OCI-LY7 (cell line): ENCODE data around the gene KLK1. TPM values are rescaled to one million over a fixed set of nuclear protein-coding genes. Genes with fewer than 3 reads are reported as not detected.

ENCODE experiments used
- BruUV-seq: library from RNA; stranded (reverse); fragments of 400-500 nt; replicated peaks from 2 replicates; lab custom pipeline; 2021; lab: Mats Ljungman, UMichigan
- CTCF ChIA-PET: fragments of 300-600 bp; sonication (Branson Sonifier 250); formaldehyde crosslinking; loops from one replicate; lab custom pipeline; 2022; ENCODE audit warnings: antibody characterized with exemption; ENCODE audit not compliant: unreplicated experiment; lab: Charles Lee
- POLR2A ChIA-PET: fragments of 300-600 bp; sonication (Branson Sonifier 250); formaldehyde crosslinking; loops from one replicate; lab custom pipeline; 2022; ENCODE audit warnings: antibody characterized with exemption; lab: Charles Lee
- DNase-seq: peaks from one replicate; pipeline ENCODE4 v3.0.0-alpha.2; 2015; ENCODE audit warnings: low spot score
- H2AFZ ChIP-seq: fragments of 200-600 bp; sonication (generic), shearing (Covaris generic); 2 replicates; pipeline ENCODE4 v1.6.1; 2014; ENCODE audit warnings: mild to moderate bottlenecking, antibody characterized with exemption, low read length, moderate library complexity
- H3K27ac ChIP-seq: fragments of 200-600 bp; sonication (generic); 2 replicates; pipeline ENCODE4 v1.5.1; 2014; ENCODE audit warnings: mixed run types, low read depth, mild to moderate bottlenecking, moderate library complexity, low read length, inconsistent platforms; ENCODE audit not compliant: poor library complexity, severe bottlenecking
- H3K36me3 ChIP-seq: fragments of 200-600 bp; sonication (generic); 2 replicates; pipeline ENCODE4 v1.6.1; 2014; ENCODE audit warnings: mild to moderate bottlenecking, antibody characterized with exemption, low read length, moderate library complexity, mixed read lengths; ENCODE audit not compliant: insufficient read depth
- H3K4me1 ChIP-seq: fragments of 200-600 bp; sonication (generic); 2 replicates; pipeline ENCODE4 v1.5.1; 2014; ENCODE audit warnings: mild to moderate bottlenecking, low read length; ENCODE audit not compliant: insufficient read depth, poor library complexity, severe bottlenecking
- H3K4me2 ChIP-seq: fragments of 200-600 bp; sonication (generic); 2 replicates; pipeline ENCODE4 v1.6.1; 2014; ENCODE audit warnings: mild to moderate bottlenecking, low read length
- H3K4me3 ChIP-seq: fragments of 200-600 bp; sonication (generic); 2 replicates; pipeline ENCODE4 v1.5.1; 2014; ENCODE audit warnings: mild to moderate bottlenecking, low read depth, low read length; ENCODE audit not compliant: poor library complexity, severe bottlenecking
- H3K79me2 ChIP-seq: fragments of 200-600 bp; sonication (generic); 2 replicates; pipeline ENCODE4 v1.6.1; 2016; ENCODE audit warnings: low read depth, mild to moderate bottlenecking, low read length, moderate library complexity, mixed read lengths; ENCODE audit not compliant: insufficient read depth
- H3K9me2 ChIP-seq: fragments of 200-600 bp; sonication (generic); 2 replicates; pipeline ENCODE4 v1.6.1; 2016; ENCODE audit warnings: mild to moderate bottlenecking, low read length, mixed read lengths; ENCODE audit not compliant: insufficient read depth
- H3K9me3 ChIP-seq: fragments of 200-600 bp; sonication (generic); 2 replicates; pipeline ENCODE4 v1.6.1; 2014; ENCODE audit warnings: mild to moderate bottlenecking, mixed run types, low read length, mixed read lengths
- H4K20me1 ChIP-seq: fragments of 200-600 bp; sonication (generic); 2 replicates; pipeline ENCODE4 v1.6.1; 2014; ENCODE audit warnings: mild to moderate bottlenecking, antibody characterized with exemption, low read length, moderate library complexity, mixed read lengths; ENCODE audit not compliant: insufficient read depth
- EZH2phosphoT487 ChIP-seq: fragments of 200-600 bp; sonication (generic); IDR thresholded peaks from 2 replicates; pipeline ENCODE4 v1.6.1; 2018; ENCODE audit warnings: low read depth, borderline replicate concordance, mild to moderate bottlenecking, mixed run types, antibody characterized with exemption, low read length, moderate library complexity, mixed read lengths
- intact Hi-C: fragments of 100-400 bp; cut with micrococcal nuclease; formaldehyde crosslinking; loops from one replicate; pipeline ENCODE4 v1.10.0; 2022; ENCODE audit not compliant: unreplicated experiment
- total RNA-seq, 2 experiments: library from RNA; depleted of rRNA in 1 of 2; stranded (reverse); fragments of >200 nt in 1 of 2; shearing (Covaris generic) in 1 of 2; gene quantifications; 2 replicates each; pipeline ENCODE4 v1.2.3, GENCODE V29; 2014 to 2022
- TF ChIP-seq, protein P1 (sequence below): fragments of 200-600 bp; sonication (generic); conservative IDR thresholded peaks from 2 replicates; pipeline ENCODE4 v1.5.1; 2014; ENCODE audit warnings: mild to moderate bottlenecking, antibody characterized with exemption, low read length, moderate library complexity, mixed read lengths

KLK1 gene
- total RNA-seq, 2 experiments from 2014 or later: 5.1 TPM; not detected in 1

DNA sequence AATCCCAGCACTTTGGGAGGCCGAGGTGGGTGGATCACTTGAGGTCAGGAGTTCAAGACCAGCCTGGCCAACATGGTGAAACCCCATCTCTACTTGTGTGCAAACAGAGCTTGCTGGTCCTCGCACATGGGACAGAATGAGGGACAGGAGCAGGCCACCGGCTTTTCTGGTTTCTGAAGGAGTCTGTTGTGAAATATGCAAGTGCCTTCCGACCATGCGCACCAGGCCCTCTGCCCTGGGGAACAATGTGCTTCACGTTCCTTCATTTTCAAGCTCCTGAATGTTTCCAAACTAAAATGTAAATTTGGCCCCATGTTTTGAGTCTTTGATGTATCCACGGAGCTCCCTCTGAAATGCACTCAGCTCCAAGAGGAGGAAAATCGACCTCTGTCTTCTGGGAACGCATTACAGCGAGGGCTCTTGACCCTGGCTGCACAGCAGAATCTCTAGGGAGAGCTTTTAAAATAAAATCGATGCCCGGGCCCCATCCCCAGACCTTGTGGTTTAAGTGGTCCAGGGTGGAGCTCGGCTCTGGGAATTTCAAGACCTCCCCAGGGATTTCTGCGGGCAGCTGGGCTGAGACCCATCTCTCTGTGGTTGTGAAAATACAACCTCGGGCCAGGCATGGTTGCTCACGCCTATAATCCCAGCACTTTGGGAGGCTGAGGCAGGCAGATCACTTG lies 42.7 kb downstream of the KLK1 start:
- no peaks in the 10 kb centered on the region for H4K20me1 ChIP-seq
- intact Hi-C loops: loop anchor here (5.0 to 10.0 kb wide), 4 partner anchors 141 to 416 kb away; partner anchors contain the start of gene NAPSA
- TF ChIP-seq, protein P1, sequence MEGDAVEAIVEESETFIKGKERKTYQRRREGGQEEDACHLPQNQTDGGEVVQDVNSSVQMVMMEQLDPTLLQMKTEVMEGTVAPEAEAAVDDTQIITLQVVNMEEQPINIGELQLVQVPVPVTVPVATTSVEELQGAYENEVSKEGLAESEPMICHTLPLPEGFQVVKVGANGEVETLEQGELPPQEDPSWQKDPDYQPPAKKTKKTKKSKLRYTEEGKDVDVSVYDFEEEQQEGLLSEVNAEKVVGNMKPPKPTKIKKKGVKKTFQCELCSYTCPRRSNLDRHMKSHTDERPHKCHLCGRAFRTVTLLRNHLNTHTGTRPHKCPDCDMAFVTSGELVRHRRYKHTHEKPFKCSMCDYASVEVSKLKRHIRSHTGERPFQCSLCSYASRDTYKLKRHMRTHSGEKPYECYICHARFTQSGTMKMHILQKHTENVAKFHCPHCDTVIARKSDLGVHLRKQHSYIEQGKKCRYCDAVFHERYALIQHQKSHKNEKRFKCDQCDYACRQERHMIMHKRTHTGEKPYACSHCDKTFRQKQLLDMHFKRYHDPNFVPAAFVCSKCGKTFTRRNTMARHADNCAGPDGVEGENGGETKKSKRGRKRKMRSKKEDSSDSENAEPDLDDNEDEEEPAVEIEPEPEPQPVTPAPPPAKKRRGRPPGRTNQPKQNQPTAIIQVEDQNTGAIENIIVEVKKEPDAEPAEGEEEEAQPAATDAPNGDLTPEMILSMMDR: no peak
- no peaks in the 10 kb centered on the region for H3K36me3 ChIP-seq
- no peaks in the 10 kb centered on the region for H3K4me1 ChIP-seq
- POLR2A ChIA-PET: interaction anchor here (0.6 kb wide), 1 partner anchor 10 kb away, joined by 3 read pairs; the partner anchor contains the start of gene GPR32
- no peak for DNase-seq
- CTCF ChIA-PET: no interaction called here
- H3K27ac ChIP-seq: no peak overlapping the region
- no TSS peak for BruUV-seq
- H3K4me3 ChIP-seq: no peak overlapping the region
- H3K9me3 ChIP-seq: no peaks in the 10 kb centered on the region
- no peaks in the 10 kb centered on the region for H3K79me2 ChIP-seq
- no peaks in the 10 kb centered on the region for H3K9me2 ChIP-seq
- no peak overlapping the region for H3K4me2 ChIP-seq
- H2AFZ ChIP-seq: no peak overlapping the region

DNA sequence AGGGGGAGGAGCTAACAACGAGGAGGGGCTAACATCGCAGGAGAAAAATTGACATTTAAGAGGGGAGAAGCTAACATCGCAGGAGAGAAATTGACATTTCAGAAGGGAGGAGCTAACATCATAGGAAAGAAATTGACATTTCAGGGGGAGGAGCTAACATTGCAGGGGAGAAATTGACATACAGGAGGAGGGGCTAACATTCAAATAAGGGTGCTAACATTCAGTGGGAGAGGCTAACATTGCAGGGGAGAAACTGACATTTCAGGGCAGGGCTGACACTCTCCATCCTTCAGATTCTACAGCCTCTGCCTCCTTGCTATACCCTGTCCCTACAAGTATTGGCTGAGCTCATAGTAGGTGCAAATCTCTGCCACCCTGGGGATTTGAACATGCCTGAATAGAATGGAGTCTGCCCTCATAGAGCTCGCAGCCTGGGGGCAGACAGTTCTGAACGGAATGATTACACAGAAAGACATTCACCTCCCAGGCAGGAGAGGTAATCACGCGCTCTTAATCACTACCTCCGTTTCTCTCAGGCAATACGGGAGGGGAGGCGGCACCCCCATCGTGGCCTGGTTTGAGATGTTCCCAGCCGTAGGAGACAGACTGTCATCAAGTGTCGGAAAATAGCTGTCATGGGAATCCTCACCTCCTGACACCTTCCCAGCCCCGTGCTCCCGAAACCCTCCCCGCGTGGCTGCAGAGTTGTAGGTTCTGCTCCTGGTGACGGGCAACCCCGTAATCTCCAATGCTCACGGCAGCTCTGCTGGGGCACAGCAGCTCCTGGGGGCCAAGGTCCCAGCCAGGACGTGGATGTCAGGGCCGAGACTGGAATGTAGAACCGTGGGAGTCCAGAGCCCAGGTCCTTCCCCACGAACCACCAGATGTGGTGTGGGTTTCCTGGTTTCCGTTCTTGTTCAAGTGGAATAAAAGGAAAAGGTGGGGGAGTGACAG lies 43.8 kb downstream of the KLK1 start:
- intact Hi-C loops: loop anchor here (5.0 to 10.0 kb wide), 4 partner anchors 143 to 415 kb away; partner anchors contain the start of gene NAPSA
- no peaks in the 10 kb centered on the region for H3K9me3 ChIP-seq
- H4K20me1 ChIP-seq: no peaks in the 10 kb centered on the region
- H3K4me3 ChIP-seq: no peak overlapping the region
- H3K36me3 ChIP-seq: no peaks in the 10 kb centered on the region
- no peak for DNase-seq
- POLR2A ChIA-PET: no interaction called here
- no TSS peak for BruUV-seq
- H3K4me2 ChIP-seq: no peak overlapping the region
- no peaks in the 10 kb centered on the region for H3K4me1 ChIP-seq
- H3K9me2 ChIP-seq: no peaks in the 10 kb centered on the region
- H2AFZ ChIP-seq: no peak overlapping the region
- CTCF ChIA-PET: no interaction called here
- no peaks in the 10 kb centered on the region for H3K79me2 ChIP-seq
- no peak for TF ChIP-seq EZH2phosphoT487
- TF ChIP-seq, protein P1: no peak
- H3K27ac ChIP-seq: no peak overlapping the region
